GM12878 (cell line): ENCODE results near the gene CASP3. TPM values are rescaled to one million over a fixed set of nuclear protein-coding genes. Genes with fewer than 3 reads are reported as not detected.

Source experiments
- ATAC-seq: fragments of 200-7000 bp; cut with Tn5 transposase; 3 replicates; pipeline ENCODE4 v1.9.1; 2020; ENCODE audit warnings: mild to moderate bottlenecking, moderate library complexity
- BruUV-seq: library from RNA; stranded (reverse); fragments of 400-500 nt; replicated peaks from 2 replicates; lab custom pipeline; 2021; lab: Mats Ljungman, UMichigan
- CTCF ChIA-PET: fragments of 300-600 bp; sonication (Branson Sonifier 250); formaldehyde crosslinking; extraction: SDS; loops from one replicate; lab custom pipeline; 2021; ENCODE audit warnings: inconsistent platforms; lab: Yijun Ruan, JAX
- POLR2A ChIA-PET: fragments of 350-600 bp; formaldehyde crosslinking; extraction: SDS; loops from one replicate; lab custom pipeline; 2021; ENCODE audit warnings: inconsistent platforms; lab: Charles Lee
- RAD21 ChIA-PET: fragments of 300-600 bp; sonication (Branson Sonifier 250); formaldehyde crosslinking; loops from one replicate; lab custom pipeline; 2023; ENCODE audit warnings: antibody characterized with exemption; ENCODE audit not compliant: unreplicated experiment; lab: Charles Lee
- SMC1A ChIA-PET: fragments of 300-600 bp; sonication (Branson Sonifier 250); formaldehyde crosslinking; loops from one replicate; lab custom pipeline; 2023; ENCODE audit not compliant: unreplicated experiment, uncharacterized antibody; lab: Charles Lee
- DNase-seq: peaks from one replicate; pipeline ENCODE4 v3.0.0-alpha.2; 2011; ENCODE audit warnings: low read depth, low spot score
- FAIRE-seq: peaks from 3 replicates; lab custom pipeline; 2011; peaks lifted over from hg19 to GRCh38; lab: Jason Lieb, UNC
- H2AFZ ChIP-seq: 2 replicates; pipeline ENCODE4 v1.6.0; 2011; ENCODE audit warnings: low read depth, low read length, control low read depth; ENCODE audit not compliant: control insufficient read depth
- H3K27ac ChIP-seq: 2 replicates; pipeline ENCODE4 v1.5.1; 2011; ENCODE audit warnings: control low read depth; ENCODE audit not compliant: control insufficient read depth, insufficient read depth
- H3K27me3 ChIP-seq, 2 experiments: replicated peaks in 1 of 2; 2 replicates each; pipeline versions ENCODE4 v1.6.0 to v1.6.1; 2011; ENCODE audit warnings: low read length in 1 of 2; ENCODE audit not compliant: control insufficient read depth in 2 of 2, insufficient read depth in 2 of 2
- H3K36me3 ChIP-seq, 2 experiments: 2 replicates each; pipeline ENCODE4 v1.5.1; 2011; ENCODE audit warnings: low read length in 1 of 2; ENCODE audit not compliant: control insufficient read depth in 2 of 2, insufficient read depth in 2 of 2
- H3K4me1 ChIP-seq: 2 replicates; pipeline ENCODE4 v1.6.1; 2011; ENCODE audit warnings: mild to moderate bottlenecking, low read length, moderate library complexity, mixed read lengths; ENCODE audit not compliant: control insufficient read depth, insufficient read depth
- H3K4me2 ChIP-seq: 2 replicates; pipeline ENCODE4 v1.6.0; 2011; ENCODE audit warnings: control low read depth; ENCODE audit not compliant: control insufficient read depth, insufficient read depth
- H3K4me3 ChIP-seq: fragments of 200-600 bp; sonication (generic); 2 replicates; pipeline ENCODE4 v1.5.1; 2016
- H3K79me2 ChIP-seq: 2 replicates; pipeline ENCODE4 v1.6.0; 2011; ENCODE audit warnings: low read length; ENCODE audit not compliant: control insufficient read depth, insufficient read depth
- H3K9ac ChIP-seq: 2 replicates; pipeline ENCODE4 v1.8.0; 2011; ENCODE audit warnings: low read length, control low read depth, mixed read lengths; ENCODE audit not compliant: control insufficient read depth, insufficient read depth
- H3K9me3 ChIP-seq: replicated peaks from 3 replicates; pipeline ENCODE4 v1.5.1; 2011; ENCODE audit warnings: mild to moderate bottlenecking, low read length; ENCODE audit not compliant: control insufficient read depth, insufficient read depth
- H4K20me1 ChIP-seq: 2 replicates; pipeline ENCODE4 v1.6.0; 2011; ENCODE audit not compliant: control insufficient read depth, insufficient read depth
- BHLHE40 ChIP-seq, 2 experiments: fragments of 450-650 bp in 1 of 2; IDR thresholded peaks; 2 replicates each; pipeline ENCODE4 v1.6.1; 2011 to 2017; ENCODE audit warnings: low read depth in 2 of 2, borderline replicate concordance in 1 of 2, improper control_type of control experiment in 1 of 2, low read length in 1 of 2, mild to moderate bottlenecking in 1 of 2
- CBX5 ChIP-seq: sonication (generic); IDR thresholded peaks from 2 replicates; pipeline ENCODE4 v1.6.1; 2016; ENCODE audit warnings: low read depth, moderate library complexity, mild to moderate bottlenecking, inconsistent platforms
- CEBPB ChIP-seq, 2 experiments: fragments of 150-350 bp in 1 of 2; IDR thresholded peaks; 2 replicates each; pipeline ENCODE4 v1.6.1; 2012 to 2014; ENCODE audit warnings: low read depth in 2 of 2, low read length in 2 of 2, borderline replicate concordance in 1 of 2, inconsistent platforms in 1 of 2
- ESRRA ChIP-seq: IDR thresholded peaks from 2 replicates; pipeline ENCODE4 v1.6.1; 2012; ENCODE audit warnings: mild to moderate bottlenecking, low read length, improper control_type of control experiment
- MTA2 ChIP-seq: fragments of 450-650 bp; IDR thresholded peaks from 2 replicates; pipeline ENCODE4 v1.6.1; 2016; ENCODE audit warnings: low read depth, mild to moderate bottlenecking, moderate library complexity
- MYB ChIP-seq: fragments of 150-350 bp; IDR thresholded peaks from 2 replicates; pipeline ENCODE4 v1.6.1; 2014; ENCODE audit warnings: mild to moderate bottlenecking, low read depth, low read length, borderline replicate concordance
- RAD51 ChIP-seq: fragments of 450-650 bp; IDR thresholded peaks from 2 replicates; pipeline ENCODE4 v1.6.1; 2016; ENCODE audit warnings: moderate library complexity, mild to moderate bottlenecking, inconsistent platforms
- RUNX3 ChIP-seq: IDR thresholded peaks from 2 replicates; pipeline ENCODE4 v1.6.1; 2012; ENCODE audit warnings: low read length, inconsistent platforms
- SREBF1 ChIP-seq: IDR thresholded peaks from 2 replicates; pipeline ENCODE4 v1.6.1; 2012; ENCODE audit warnings: mild to moderate bottlenecking, low read length
- ZNF24 ChIP-seq: fragments of 450-650 bp; IDR thresholded peaks from 2 replicates; pipeline ENCODE4 v1.6.1; 2017; ENCODE audit warnings: antibody characterized with exemption, mild to moderate bottlenecking
- ZNF622 ChIP-seq: fragments of 450-650 bp; IDR thresholded peaks from 2 replicates; pipeline ENCODE4 v1.6.1; 2017; ENCODE audit warnings: mild to moderate bottlenecking, inconsistent platforms
- WGBS: methylation state at CpG from one replicate; pipeline ENCODE4 v1.1.6; 2016; ENCODE audit warnings: low lambda C conversion rate; ENCODE audit not compliant: insufficient replicate concordance, insufficient coverage; ENCODE audit errors: missing lambda C conversion rate; 5-methylcytosine and 5-hydroxymethylcytosine counted together
- in situ Hi-C: fragments of 300-500 bp; cut with MboI; formaldehyde crosslinking; loops from 9 replicates; pipeline ENCODE4 v1.14.3; 2018; ENCODE audit warnings: mixed read lengths
- intact Hi-C: fragments of 100-400 bp; cut with micrococcal nuclease; formaldehyde crosslinking; loops from one replicate; pipeline ENCODE4 v1.14.2; 2022; ENCODE audit not compliant: unreplicated experiment
- polyA plus RNA-seq, 11 experiments: library from polyadenylated mRNA; depleted of rRNA in 4 of 11; unstranded in 6 of 11; stranded (reverse) in 5 of 11; fragments of >200 nt; fragmentation: Nextera tagmentation in 4 of 11; fragmentation: Illumina TruSeq in 1 of 11; extraction: Ambion mirVana in 4 of 11; extraction: Trizol in 1 of 11; gene quantifications; 1 replicate in 1 of 11; 2 replicates in 10 of 11; pipeline versions ENCODE4 v1.2.1 to v1.2.3, GENCODE V29; 2011 to 2016; ENCODE audit warnings: inconsistent platforms in 2 of 11, missing spikeins in 2 of 11, low read depth in 1 of 11
- total RNA-seq, 4 experiments: library from RNA; depleted of rRNA in 3 of 4; stranded (reverse); fragments of >200 nt in 3 of 4; fragmentation: Illumina TruSeq in 1 of 4; extraction: Trizol in 1 of 4; gene quantifications; 2 replicates each; pipeline versions ENCODE4 v1.2.1 to v1.2.3, GENCODE V29; 2013 to 2021
- TF ChIP-seq, protein P1 (sequence below): fragments of 450-650 bp; IDR thresholded peaks from 2 replicates; pipeline ENCODE4 v1.6.1; 2016; ENCODE audit warnings: mild to moderate bottlenecking
- TF ChIP-seq, protein P2 (sequence below): IDR thresholded peaks from 2 replicates; pipeline ENCODE4 v1.6.1; 2011; ENCODE audit warnings: low read depth, low read length, improper control_type of control experiment, borderline replicate concordance
- TF ChIP-seq, protein P3 (sequence below): fragments of 450-650 bp; IDR thresholded peaks from 2 replicates; pipeline ENCODE4 v1.6.1; 2017; ENCODE audit warnings: antibody characterized with exemption, mild to moderate bottlenecking, moderate library complexity
- TF ChIP-seq, protein P4 (sequence below): fragments of 450-650 bp; IDR thresholded peaks from 2 replicates; pipeline ENCODE4 v1.6.1; 2017; ENCODE audit warnings: mild to moderate bottlenecking
- TF ChIP-seq, protein P5 (sequence below): fragments of 150-350 bp; IDR thresholded peaks from 2 replicates; pipeline ENCODE4 v1.6.1; 2014; ENCODE audit warnings: mild to moderate bottlenecking, low read depth, low read length

The CASP3 gene
- total and polyA plus RNA-seq, 10 of the 15 experiments (the other 5 are each of a cell fraction or from before 2014, with no cell fraction given) = 50.0 to 194 (median 74.4) TPM

DNA sequence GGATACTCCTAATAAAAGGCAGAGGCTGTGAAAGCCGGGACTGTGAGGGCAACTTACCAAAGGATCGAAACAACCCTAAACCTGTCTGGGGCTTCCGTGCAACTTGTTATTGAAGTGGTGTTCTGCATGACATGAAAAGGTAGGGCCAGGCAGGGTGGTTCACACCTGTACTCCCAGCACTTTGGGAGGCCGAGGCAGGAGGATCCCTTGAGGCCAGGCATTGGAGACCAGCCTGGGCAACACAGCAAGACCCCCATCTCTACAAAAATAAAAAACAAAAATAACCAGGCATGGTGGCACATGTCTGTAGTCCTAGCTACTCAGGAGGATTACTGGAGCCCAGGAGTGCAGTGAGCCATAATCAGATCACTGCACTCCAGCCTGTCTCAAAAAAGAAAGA lies 12.3 kb downstream of the CASP3 start:
- no peaks in the 10 kb centered on the region for H3K27me3 ChIP-seq
- CTCF ChIA-PET = no interaction called here
- intact Hi-C loops = no loop called here
- RAD21 ChIA-PET = no interaction called here
- no peaks in the 10 kb centered on the region; the same call in 1 of the 2 replicates for H4K20me1 ChIP-seq
- no peak for DNase-seq
- 81% methylated on average over 4 of the region's 4 CpGs for WGBS
- no peaks in the 10 kb centered on the region for H3K9me3 ChIP-seq
- H3K4me3 ChIP-seq = no peak overlapping the region
- H3K4me1 ChIP-seq = peaks cover 7% of the 10 kb centered on the region
- no peak overlapping the region for H2AFZ ChIP-seq
- no peak overlapping the region for H3K9ac ChIP-seq
- no peak for FAIRE-seq
- TF ChIP-seq RAD51 = no peak
- no peak for TF ChIP-seq SREBF1
- TF ChIP-seq ESRRA = no peak
- no peak for TF ChIP-seq MTA2
- TF ChIP-seq, protein P1, sequence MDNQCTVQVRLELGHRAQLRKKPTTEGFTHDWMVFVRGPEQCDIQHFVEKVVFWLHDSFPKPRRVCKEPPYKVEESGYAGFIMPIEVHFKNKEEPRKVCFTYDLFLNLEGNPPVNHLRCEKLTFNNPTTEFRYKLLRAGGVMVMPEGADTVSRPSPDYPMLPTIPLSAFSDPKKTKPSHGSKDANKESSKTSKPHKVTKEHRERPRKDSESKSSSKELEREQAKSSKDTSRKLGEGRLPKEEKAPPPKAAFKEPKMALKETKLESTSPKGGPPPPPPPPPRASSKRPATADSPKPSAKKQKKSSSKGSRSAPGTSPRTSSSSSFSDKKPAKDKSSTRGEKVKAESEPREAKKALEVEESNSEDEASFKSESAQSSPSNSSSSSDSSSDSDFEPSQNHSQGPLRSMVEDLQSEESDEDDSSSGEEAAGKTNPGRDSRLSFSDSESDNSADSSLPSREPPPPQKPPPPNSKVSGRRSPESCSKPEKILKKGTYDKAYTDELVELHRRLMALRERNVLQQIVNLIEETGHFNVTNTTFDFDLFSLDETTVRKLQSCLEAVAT = no peak
- TF ChIP-seq BHLHE40 (IDR thresholded peaks at IDR 0.05; ENCODE audit: borderline replicate concordance in 1 of 2, low read depth in 2 of 2, low read length in 1 of 2) = no peak
- TF ChIP-seq, protein P2, sequence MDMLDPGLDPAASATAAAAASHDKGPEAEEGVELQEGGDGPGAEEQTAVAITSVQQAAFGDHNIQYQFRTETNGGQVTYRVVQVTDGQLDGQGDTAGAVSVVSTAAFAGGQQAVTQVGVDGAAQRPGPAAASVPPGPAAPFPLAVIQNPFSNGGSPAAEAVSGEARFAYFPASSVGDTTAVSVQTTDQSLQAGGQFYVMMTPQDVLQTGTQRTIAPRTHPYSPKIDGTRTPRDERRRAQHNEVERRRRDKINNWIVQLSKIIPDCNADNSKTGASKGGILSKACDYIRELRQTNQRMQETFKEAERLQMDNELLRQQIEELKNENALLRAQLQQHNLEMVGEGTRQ = no peak
- TF ChIP-seq, protein P3, sequence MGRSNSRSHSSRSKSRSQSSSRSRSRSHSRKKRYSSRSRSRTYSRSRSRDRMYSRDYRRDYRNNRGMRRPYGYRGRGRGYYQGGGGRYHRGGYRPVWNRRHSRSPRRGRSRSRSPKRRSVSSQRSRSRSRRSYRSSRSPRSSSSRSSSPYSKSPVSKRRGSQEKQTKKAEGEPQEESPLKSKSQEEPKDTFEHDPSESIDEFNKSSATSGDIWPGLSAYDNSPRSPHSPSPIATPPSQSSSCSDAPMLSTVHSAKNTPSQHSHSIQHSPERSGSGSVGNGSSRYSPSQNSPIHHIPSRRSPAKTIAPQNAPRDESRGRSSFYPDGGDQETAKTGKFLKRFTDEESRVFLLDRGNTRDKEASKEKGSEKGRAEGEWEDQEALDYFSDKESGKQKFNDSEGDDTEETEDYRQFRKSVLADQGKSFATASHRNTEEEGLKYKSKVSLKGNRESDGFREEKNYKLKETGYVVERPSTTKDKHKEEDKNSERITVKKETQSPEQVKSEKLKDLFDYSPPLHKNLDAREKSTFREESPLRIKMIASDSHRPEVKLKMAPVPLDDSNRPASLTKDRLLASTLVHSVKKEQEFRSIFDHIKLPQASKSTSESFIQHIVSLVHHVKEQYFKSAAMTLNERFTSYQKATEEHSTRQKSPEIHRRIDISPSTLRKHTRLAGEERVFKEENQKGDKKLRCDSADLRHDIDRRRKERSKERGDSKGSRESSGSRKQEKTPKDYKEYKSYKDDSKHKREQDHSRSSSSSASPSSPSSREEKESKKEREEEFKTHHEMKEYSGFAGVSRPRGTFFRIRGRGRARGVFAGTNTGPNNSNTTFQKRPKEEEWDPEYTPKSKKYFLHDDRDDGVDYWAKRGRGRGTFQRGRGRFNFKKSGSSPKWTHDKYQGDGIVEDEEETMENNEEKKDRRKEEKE = no peak
- no peak for TF ChIP-seq RUNX3
- TF ChIP-seq, protein P4, sequence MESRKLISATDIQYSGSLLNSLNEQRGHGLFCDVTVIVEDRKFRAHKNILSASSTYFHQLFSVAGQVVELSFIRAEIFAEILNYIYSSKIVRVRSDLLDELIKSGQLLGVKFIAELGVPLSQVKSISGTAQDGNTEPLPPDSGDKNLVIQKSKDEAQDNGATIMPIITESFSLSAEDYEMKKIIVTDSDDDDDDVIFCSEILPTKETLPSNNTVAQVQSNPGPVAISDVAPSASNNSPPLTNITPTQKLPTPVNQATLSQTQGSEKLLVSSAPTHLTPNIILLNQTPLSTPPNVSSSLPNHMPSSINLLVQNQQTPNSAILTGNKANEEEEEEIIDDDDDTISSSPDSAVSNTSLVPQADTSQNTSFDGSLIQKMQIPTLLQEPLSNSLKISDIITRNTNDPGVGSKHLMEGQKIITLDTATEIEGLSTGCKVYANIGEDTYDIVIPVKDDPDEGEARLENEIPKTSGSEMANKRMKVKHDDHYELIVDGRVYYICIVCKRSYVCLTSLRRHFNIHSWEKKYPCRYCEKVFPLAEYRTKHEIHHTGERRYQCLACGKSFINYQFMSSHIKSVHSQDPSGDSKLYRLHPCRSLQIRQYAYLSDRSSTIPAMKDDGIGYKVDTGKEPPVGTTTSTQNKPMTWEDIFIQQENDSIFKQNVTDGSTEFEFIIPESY = no peak
- no peak for TF ChIP-seq CBX5
- no peak for TF ChIP-seq MYB
- no peak for TF ChIP-seq ZNF24
- TF ChIP-seq ZNF622 = no peak
- TF ChIP-seq, protein P5, sequence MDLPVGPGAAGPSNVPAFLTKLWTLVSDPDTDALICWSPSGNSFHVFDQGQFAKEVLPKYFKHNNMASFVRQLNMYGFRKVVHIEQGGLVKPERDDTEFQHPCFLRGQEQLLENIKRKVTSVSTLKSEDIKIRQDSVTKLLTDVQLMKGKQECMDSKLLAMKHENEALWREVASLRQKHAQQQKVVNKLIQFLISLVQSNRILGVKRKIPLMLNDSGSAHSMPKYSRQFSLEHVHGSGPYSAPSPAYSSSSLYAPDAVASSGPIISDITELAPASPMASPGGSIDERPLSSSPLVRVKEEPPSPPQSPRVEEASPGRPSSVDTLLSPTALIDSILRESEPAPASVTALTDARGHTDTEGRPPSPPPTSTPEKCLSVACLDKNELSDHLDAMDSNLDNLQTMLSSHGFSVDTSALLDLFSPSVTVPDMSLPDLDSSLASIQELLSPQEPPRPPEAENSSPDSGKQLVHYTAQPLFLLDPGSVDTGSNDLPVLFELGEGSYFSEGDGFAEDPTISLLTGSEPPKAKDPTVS = no peak
- TF ChIP-seq CEBPB (IDR thresholded peaks at IDR 0.05; ENCODE audit: borderline replicate concordance in 1 of 2, low read depth in 2 of 2, low read length in 2 of 2) = no peak
- TF ChIP-seq, all 136 proteins: peak for 0
- no TSS peak for BruUV-seq
- H3K4me2 ChIP-seq = no peak overlapping the region
- no peak for ATAC-seq
- in situ Hi-C loops = no loop called here
- peaks cover 9 to 38% of the 10 kb centered on the region in 2 experiments for H3K36me3 ChIP-seq
- H3K27ac ChIP-seq = no peak overlapping the region
- SMC1A ChIA-PET = interaction anchor here (1.4 to 1.6 kb wide), 2 partner anchors 11 to 17 kb away, joined by 3 to 6 read pairs; partner anchors contain the start of gene CASP3
- H3K79me2 ChIP-seq = peaks cover 48% of the 10 kb centered on the region
- POLR2A ChIA-PET = interaction anchor here (1.0 to 1.6 kb wide), 2 partner anchors 8 to 20 kb away, joined by 3 to 7 read pairs; no protein-coding TSS in a partner anchor
